IPS-18a (cell line): ENCODE results near the gene ATP11C.
"Not testable (repeated sequence)": the region's sequence is repeated elsewhere in the genome, so short reads cannot be mapped to it uniquely, and the experiment has no call there.

Source experiments
- H3K27ac ChIP-seq: one replicate; pipeline ENCODE4 v1.5.1; 2013; ENCODE audit warnings: low read length
- H3K27me3 ChIP-seq: one replicate; pipeline ENCODE4 v1.6.1; 2013; ENCODE audit warnings: mild to moderate bottlenecking, low read length; ENCODE audit not compliant: control insufficient read depth, insufficient read depth
- H3K36me3 ChIP-seq: one replicate; pipeline ENCODE4 v1.6.1; 2013; ENCODE audit warnings: low read depth, low read length; ENCODE audit not compliant: control insufficient read depth
- H3K4me1 ChIP-seq: one replicate; pipeline ENCODE4 v1.6.1; 2013; ENCODE audit warnings: low read depth, low read length; ENCODE audit not compliant: control insufficient read depth
- H3K4me3 ChIP-seq: one replicate; pipeline ENCODE4 v1.5.1; 2013; ENCODE audit warnings: low read length
- H3K9ac ChIP-seq: one replicate; pipeline ENCODE4 v1.6.1; 2013; ENCODE audit warnings: mild to moderate bottlenecking, low read length, moderate library complexity
- H3K9me3 ChIP-seq: one replicate; pipeline ENCODE4 v1.6.1; 2013; ENCODE audit warnings: low read depth, low read length; ENCODE audit not compliant: control insufficient read depth

The ATP11C gene

DNA sequence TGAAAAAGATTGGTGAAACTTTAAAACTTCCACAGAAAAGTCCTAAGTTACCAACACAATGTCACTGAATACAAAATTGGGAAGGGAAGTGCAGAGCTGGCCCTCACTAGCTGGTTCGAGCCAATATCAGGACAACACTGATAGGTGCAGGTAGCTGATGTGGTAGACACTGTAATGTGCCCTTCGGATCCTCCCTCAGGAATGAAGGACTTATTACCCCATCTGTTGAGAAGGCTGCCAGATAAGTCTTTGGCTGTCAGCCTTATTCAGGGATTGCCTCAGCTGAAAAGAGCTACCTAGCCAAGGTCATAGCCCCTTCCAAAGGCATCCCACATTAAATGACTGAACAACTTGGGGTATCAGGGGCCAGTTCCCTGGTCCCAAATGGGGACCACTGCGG lies 230.2 kb downstream of the ATP11C start:
- H3K4me1 ChIP-seq = no peaks in the 10 kb centered on the region
- H3K27ac ChIP-seq = no peak overlapping the region
- no peaks in the 10 kb centered on the region for H3K27me3 ChIP-seq
- H3K36me3 ChIP-seq = no peaks in the 10 kb centered on the region
- peaks cover 22% of the 10 kb centered on the region for H3K9me3 ChIP-seq
- H3K4me3 ChIP-seq = no peak overlapping the region
- no peak overlapping the region for H3K9ac ChIP-seq

DNA sequence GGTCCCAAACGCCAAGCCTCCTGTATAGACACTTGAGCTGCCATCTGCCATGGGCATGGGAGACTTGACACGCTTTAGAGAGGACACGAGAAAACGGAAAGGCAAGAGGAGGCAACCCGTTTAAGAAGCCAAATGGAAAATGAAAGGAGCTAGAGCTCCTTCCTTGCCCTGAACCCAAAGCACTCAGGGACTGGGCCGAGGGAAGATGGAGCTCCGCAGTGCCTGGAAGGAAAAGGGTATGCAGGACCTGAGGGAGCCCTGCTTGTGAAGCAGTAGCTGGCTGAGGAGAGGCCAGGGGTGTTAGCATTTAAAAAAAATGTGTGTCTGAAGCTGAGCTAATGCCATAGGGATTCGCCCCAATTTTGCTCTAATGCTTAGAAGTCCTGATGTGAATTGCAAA lies 239.9 kb downstream of the ATP11C start:
- H3K4me1 ChIP-seq = no peaks in the 10 kb centered on the region
- no peaks in the 10 kb centered on the region for H3K36me3 ChIP-seq
- H3K9ac ChIP-seq = no peak overlapping the region
- no peaks in the 10 kb centered on the region for H3K9me3 ChIP-seq
- peaks cover 34% of the 10 kb centered on the region for H3K27me3 ChIP-seq
- peak overlapping the region; percentile 52 for H3K4me3 ChIP-seq
- no peak overlapping the region for H3K27ac ChIP-seq

DNA sequence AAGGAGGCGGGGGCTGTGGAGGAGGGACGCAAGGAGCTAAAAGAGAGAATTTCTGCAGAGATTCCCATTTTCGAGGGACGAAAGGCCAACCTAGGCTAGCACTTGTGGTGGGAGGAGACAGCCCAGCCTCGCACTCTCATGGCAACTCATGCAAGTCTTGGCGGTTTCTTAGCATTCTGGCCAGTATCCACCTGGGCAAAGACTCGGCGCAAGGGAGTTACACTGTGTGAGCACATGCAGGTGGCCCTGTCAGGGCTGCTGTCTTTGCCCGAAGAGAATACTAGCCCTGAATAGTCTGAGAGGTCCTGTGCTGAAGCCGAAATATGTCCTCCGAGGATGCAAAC lies 240.4 kb downstream of the ATP11C start:
- no peaks in the 10 kb centered on the region for H3K36me3 ChIP-seq
- H3K4me1 ChIP-seq = no peaks in the 10 kb centered on the region
- no peak overlapping the region for H3K9ac ChIP-seq
- H3K4me3 ChIP-seq = peak overlapping the region; percentile 52
- no peaks in the 10 kb centered on the region for H3K9me3 ChIP-seq
- no peak overlapping the region for H3K27ac ChIP-seq
- peaks cover 34% of the 10 kb centered on the region for H3K27me3 ChIP-seq

DNA sequence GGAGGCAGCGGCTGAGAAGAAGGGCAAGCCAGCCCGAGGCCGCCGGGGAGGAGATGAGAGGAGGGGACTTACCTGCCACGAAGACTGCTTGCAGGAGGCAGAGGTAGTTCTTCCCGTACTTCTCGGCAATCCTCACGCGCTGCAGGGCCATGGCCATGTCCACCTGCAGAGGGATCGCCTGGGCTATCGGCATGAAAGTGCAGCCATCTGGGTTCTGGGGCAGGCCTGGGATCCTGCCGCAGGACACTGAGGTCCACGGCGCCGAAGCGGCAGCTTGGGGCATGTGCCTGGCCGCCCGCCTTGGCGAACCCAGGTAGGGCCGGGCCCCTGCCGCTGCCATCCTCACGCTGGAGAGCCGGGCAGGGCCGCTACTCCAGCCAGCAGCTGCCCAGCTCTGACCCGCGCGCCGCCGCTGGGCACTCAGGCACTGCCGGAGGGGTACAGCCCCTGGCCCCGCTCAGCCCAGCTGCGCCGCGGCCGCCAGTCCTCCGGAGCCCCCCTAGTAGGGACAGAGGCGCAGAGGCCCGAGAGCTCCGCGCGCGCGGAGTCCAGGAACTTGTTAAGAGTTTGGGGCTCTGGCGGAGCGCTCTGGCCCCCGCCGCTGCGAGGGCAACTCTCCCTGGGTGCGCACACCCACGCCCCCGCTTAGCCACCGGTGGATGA lies 240.9 kb downstream of the ATP11C start:
- Histone ChIP-seq H3K36me3 (no peaks in the 10 kb centered on the region), H3K27me3 (peaks cover 34% of the 10 kb centered on the region), H3K4me3 (peak overlapping the region; percentile 52), H3K4me1 (no peaks in the 10 kb centered on the region), H3K9me3 (no peaks in the 10 kb centered on the region), H3K9ac (no peak overlapping the region), H3K27ac (no peak overlapping the region)

DNA sequence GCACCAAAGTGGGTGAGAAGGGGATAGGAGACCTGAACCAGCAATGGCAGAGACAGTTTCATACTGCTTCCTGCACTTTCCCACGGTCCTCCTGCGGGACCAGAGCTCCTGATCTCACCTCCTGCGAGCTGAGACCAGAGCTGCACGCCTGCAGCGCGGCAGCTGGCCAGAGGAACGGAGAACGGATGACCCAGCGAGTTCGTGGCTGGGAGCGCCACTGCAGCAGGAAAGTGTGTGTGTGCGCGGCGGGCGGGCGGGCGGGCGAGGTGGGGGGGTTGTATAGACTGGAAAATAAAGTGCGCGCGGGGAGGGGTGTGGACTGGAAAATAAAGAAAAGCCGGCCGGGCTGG lies 241.4 kb downstream of the ATP11C start:
- H3K27ac ChIP-seq = no peak overlapping the region
- H3K4me3 ChIP-seq = peak overlapping the region; percentile 52
- no peak overlapping the region for H3K9ac ChIP-seq
- H3K27me3 ChIP-seq = peaks cover 34% of the 10 kb centered on the region
- H3K36me3 ChIP-seq = no peaks in the 10 kb centered on the region
- no peaks in the 10 kb centered on the region for H3K9me3 ChIP-seq
- no peaks in the 10 kb centered on the region for H3K4me1 ChIP-seq

DNA sequence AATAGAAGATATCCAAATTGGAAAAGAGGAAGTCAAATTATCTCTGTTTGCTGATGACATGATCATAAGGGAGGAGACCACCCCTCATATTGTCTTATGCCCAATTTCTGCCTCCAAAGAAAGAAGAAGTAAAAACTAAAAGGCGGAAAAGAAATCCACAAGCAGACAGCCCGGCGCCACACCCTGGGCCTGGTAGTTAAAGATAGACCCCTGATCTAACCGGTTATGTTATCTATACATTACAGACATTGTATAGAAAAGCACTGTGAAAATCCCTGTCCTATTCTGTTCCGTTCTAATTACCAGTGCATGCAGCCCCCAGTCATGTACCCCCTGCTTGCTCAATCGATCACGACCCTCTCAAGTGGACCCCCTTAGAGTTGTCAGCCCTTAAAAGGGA lies 247.7 kb downstream of the ATP11C start:
- not testable (repeated sequence) for H3K4me1 ChIP-seq, H3K4me3 ChIP-seq, H3K27me3 ChIP-seq, H3K9ac ChIP-seq, H3K27ac ChIP-seq, H3K36me3 ChIP-seq
- peaks cover 16% of the 10 kb centered on the region for H3K9me3 ChIP-seq

DNA sequence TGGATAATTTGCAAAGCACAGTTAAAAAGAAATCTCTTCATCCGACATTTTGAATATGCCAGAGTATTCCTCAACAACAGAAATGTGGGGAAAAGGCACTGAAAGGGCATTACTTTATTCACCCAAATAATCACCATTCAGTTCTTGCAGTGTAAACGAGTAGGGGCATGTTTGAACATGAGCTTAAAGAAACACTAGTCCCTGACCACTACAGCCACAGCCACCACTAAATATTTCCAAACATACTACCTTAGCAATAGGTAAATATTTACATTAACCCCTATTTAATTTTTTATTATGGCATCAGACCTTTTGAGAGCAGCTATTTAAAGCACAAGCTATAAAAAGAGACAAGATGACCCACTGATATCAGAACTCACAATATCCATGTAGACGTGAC lies 252.5 kb downstream of the ATP11C start:
- Histone ChIP-seq H3K27ac (no peak overlapping the region), H3K4me3 (no peak overlapping the region), H3K27me3 (no peaks in the 10 kb centered on the region), H3K4me1 (no peaks in the 10 kb centered on the region), H3K36me3 (no peaks in the 10 kb centered on the region), H3K9me3 (peaks cover 27% of the 10 kb centered on the region), H3K9ac (no peak overlapping the region)
